DMS53 treated with DMSO at 0.1 percent for 48 hours (cell line): ENCODE results near the gene ZNF12.
"Not testable (repeated sequence)": the region's sequence is repeated elsewhere in the genome, so short reads cannot be mapped to it uniquely, and the experiment has no call there.

Experiments used
- DNase-seq: peaks from one replicate; lab custom pipeline; 2025; ENCODE audit not compliant: unreplicated experiment; lab: John Stamatoyannopoulos, UW

Gene ZNF12

GRCh38 chr7:6691609-6692106 is 15.1 kb downstream of the ZNF12 start:
- no peak for DNase-seq

GRCh38 chr7:6691103-6691502 is 15.6 kb downstream of the ZNF12 start:
- no peak for DNase-seq

- no peak for DNase-seq
Observed at GRCh38 chr7:6680146-6680545, 26.6 kb downstream of the ZNF12 start.

GRCh38 chr7:6675807-6676405 is 30.8 kb downstream of the ZNF12 start:
- no peak for DNase-seq

GRCh38 chr7:6670851-6671250 is 35.9 kb downstream of the ZNF12 start:
- not testable (repeated sequence) for DNase-seq

- no peak for DNase-seq
Observed at GRCh38 chr7:6658618-6659345, 48.0 kb downstream of the ZNF12 start.

GRCh38 chr7:6656413-6656812 is 50.3 kb downstream of the ZNF12 start:
- no peak for DNase-seq

- DNase-seq, result no peak
Observed at GRCh38 chr7:6655636-6656385, 50.9 kb downstream of the ZNF12 start.

GRCh38 chr7:6654842-6655610 is 51.7 kb downstream of the ZNF12 start:
- no peak for DNase-seq

- DNase-seq, result no peak
Observed at GRCh38 chr7:6654113-6654841, 52.5 kb downstream of the ZNF12 start.

GRCh38 chr7:6653071-6654003 is 53.4 kb downstream of the ZNF12 start:
- no peak for DNase-seq

- no peak for DNase-seq
Observed at GRCh38 chr7:6652446-6653011, 54.2 kb downstream of the ZNF12 start.

- no peak for DNase-seq
Observed at GRCh38 chr7:6651851-6652445, 54.8 kb downstream of the ZNF12 start.

GRCh38 chr7:6650521-6651011 is 56.2 kb downstream of the ZNF12 start:
- no peak for DNase-seq

- no peak for DNase-seq
Observed at GRCh38 chr7:6650086-6650485, 56.7 kb downstream of the ZNF12 start.

GRCh38 chr7:6649241-6649961 is 57.3 kb downstream of the ZNF12 start:
- DNase-seq, result no peak

- no peak for DNase-seq
Observed at GRCh38 chr7:6648815-6649104, 58.0 kb downstream of the ZNF12 start.
